ENCODE results near the gene PHYHD1.

The PHYHD1 gene

DNA sequence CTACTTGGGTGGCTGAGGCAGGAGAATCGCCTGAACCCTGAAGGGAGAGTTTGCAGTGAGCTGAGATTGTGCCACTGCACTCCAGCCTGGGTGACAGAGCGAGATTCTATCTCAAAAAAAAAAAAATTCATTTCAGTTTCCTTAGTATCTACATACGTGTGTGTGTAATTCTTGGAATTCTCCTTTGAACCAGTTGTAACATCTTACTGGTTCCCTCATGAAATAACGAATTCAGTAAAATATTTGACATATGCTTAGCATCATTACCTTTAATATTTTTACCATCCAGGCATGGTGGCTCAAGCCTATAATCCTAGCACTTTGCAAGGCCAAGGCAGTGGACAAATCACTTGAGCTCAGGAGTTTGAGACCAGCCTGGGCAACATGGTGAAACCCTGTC, 8.8 kb downstream of the PHYHD1 start:
- no peak for DNase-seq (ENCODE audit: extremely low spot score)
- POLR2A ChIA-PET, result no interaction called here
- TF ChIP-seq CTCF (IDR thresholded peaks at IDR 0.05; ENCODE audit: control extremely low read depth, extremely low read depth, low read depth, missing control alignments), result no peak
- CTCF ChIA-PET, result interaction anchor here (1.0 to 5.2 kb wide), 14 partner anchors 8 to 245 kb away, joined by 3 to 67 read pairs (median 6); partner anchors contain the start of genes DOLK, ENDOG, NUP188 and PHYHD1

DNA sequence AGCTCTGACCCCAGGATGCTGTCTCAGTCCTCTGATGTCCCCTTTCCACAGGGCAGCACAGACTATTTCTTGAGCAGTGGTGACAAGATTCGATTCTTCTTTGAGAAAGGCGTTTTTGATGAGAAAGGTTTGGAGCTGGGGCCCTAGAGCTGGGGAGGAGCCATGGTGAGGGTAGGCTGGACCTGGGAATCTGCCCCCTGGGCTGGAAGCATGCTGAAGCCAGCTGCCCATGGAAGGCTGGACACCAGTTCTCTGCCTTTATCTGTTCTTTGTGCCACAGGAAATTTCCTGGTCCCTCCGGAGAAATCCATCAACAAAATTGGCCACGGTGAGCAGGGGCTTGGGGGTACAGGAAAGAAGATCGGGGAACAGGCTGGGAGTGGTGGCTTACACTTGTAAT, 12.9 kb downstream of the PHYHD1 start:
- DNase-seq (ENCODE audit: extremely low spot score), result no peak
- no peak for TF ChIP-seq CTCF (IDR thresholded peaks at IDR 0.05; ENCODE audit: control extremely low read depth, extremely low read depth, low read depth, missing control alignments)
- POLR2A ChIA-PET, result no interaction called here
- CTCF ChIA-PET, result interaction anchor here (1.2 to 1.4 kb wide), 2 partner anchors 9 to 23 kb away, joined by 3 to 5 read pairs; no protein-coding TSS in a partner anchor

DNA sequence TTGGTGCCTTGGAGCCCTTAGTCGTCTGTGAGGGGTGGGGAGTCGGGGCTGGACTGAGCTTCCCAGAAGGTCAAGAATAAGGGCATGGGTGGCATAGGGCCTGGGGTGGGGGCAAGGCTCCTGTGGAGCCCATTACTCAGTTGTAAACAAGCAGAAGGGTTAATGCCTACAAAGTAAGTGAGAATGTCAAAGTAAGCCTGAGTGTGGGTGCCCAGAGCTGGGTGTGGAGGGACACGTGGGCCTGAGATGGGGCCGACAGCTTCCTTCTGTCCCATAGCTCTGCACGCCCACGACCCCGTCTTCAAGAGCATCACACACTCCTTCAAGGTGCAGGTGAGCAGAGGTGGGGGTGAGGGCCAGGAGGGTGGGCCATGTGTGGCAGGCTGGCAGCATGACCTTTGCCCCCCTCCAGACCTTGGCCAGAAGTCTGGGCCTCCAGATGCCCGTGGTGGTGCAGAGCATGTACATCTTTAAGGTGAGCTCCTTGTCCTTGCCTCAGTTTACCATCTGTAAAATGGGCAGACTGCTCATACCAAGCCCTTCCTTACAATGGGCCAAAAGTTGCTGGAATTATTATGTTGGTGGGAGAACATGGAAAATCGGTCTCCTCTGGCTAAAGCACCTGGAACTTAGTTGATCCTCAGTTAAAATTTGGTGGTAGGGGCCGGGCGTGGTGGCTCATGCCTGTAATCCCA, 15.5 kb downstream of the PHYHD1 start:
- CTCF ChIA-PET, result interaction anchor here (0.8 to 1.5 kb wide), 3 partner anchors 8 to 574 kb away, joined by 3 to 17 read pairs (median 4); no protein-coding TSS in a partner anchor
- TF ChIP-seq CTCF (IDR thresholded peaks at IDR 0.05; ENCODE audit: control extremely low read depth, extremely low read depth, low read depth, missing control alignments), result no peak
- no peak for DNase-seq (ENCODE audit: extremely low spot score)
- POLR2A ChIA-PET, result no interaction called here

DNA sequence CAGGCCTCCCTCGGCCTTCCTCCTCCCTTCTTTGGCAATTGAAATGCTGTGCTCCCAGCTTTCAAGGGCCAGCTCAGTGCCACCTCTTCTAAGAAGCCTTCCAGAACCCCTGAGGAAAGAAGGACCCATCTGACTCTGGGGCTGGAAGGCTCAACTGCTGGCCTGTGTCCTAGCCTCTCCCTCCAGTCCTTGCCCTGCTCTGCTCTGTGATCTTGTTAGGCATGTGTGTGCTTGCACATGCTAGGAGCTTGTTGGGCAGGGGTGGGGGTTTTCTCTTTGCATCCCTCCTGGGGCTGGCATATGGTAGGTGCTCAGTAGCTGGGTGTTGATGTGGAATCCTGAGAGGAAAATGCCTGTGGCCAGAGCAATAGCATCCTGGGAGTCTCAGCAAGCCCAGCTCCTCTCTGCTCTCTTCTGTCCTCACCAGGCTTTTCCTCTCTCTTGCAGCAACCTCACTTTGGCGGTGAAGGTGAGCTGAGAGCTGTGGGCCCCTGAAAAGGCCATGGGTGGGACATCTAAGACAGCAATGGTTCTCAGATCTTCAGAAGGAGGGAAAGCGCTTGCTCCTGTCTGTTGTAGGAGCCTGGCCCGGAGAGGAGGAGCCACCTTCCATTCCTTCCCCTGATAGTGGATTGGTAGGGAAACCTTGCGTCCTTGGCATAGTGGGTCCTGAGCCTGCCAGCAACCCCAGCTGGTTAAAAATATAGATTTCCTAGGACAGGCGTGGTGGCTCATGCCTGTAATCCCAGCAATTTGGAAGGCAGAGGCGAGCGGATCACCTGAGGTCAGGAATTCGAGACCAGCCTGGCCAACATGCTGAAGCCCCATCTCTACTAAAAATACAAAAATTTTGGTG, 16.8 kb downstream of the PHYHD1 start:
- no peak for TF ChIP-seq CTCF (IDR thresholded peaks at IDR 0.05; ENCODE audit: control extremely low read depth, extremely low read depth, low read depth, missing control alignments)
- ChIA-PET CTCF (interaction anchor here (0.8 to 1.5 kb wide), 4 partner anchors 9 to 13 kb away, joined by 3 to 17 read pairs (median 3); no protein-coding TSS in a partner anchor), POLR2A (interaction anchor here (0.5 kb wide), 1 partner anchor 22 kb away, joined by 4 read pairs; no protein-coding TSS in a partner anchor)
- no peak for DNase-seq (ENCODE audit: extremely low spot score)

DNA sequence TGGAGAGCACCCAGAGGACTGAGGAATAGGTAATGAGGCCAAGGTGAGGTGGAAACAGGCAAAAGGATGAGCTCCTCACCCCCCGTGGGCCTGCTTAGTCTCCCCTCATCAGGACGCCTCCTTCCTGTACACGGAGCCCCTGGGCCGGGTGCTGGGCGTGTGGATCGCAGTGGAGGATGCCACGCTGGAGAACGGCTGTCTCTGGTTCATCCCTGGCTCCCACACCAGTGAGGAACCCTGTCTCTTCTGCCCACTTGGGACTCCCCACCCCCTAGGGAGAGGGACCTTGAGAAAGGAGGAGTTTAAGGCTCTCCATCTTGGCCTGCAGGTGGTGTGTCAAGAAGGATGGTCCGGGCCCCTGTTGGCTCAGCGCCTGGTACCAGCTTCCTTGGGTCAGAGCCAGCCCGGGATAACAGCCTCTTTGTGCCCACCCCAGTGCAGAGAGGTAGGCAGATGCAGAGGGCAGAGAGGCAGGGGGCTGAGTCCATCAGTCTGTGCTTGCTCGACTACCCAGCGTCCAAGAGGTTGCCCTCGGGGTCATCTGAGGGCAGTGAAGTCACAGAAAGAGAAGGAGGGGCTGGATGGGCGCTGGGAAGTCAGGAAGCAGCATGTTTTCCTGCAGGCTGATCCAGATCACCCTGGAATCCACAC, 19.6 kb downstream of the PHYHD1 start:
- ChIA-PET POLR2A (no interaction called here), CTCF (interaction anchor here (1.2 kb wide), 1 partner anchor 10 kb away, joined by 3 read pairs; no protein-coding TSS in a partner anchor)

More for the DNA sequence above, 19.6 kb downstream of the PHYHD1 start:
- TF ChIP-seq CTCF (IDR thresholded peaks at IDR 0.05; ENCODE audit: control extremely low read depth, extremely low read depth, low read depth, missing control alignments), result no peak
- DNase-seq (ENCODE audit: extremely low spot score), result no peak

Data from GM10248 (cell line).